Measurements from ENCODE around the gene CAMTA1. TPM values are rescaled to one million over a fixed set of nuclear protein-coding genes. Genes with fewer than 3 reads are reported as not detected.
A peak's percentile ranks its signal among the peaks of the same experiment; 100 is the strongest.

The CAMTA1 gene
- total RNA-seq, 4 donors from 2014 or later = 86.3 to 170 (median 132) TPM

- peaks cover 0 to 3% of the 10 kb centered on the region in 2 donors for H3K36me3 ChIP-seq
- H3K4me3 ChIP-seq = no peak overlapping the region
- TF ChIP-seq, protein P1, sequence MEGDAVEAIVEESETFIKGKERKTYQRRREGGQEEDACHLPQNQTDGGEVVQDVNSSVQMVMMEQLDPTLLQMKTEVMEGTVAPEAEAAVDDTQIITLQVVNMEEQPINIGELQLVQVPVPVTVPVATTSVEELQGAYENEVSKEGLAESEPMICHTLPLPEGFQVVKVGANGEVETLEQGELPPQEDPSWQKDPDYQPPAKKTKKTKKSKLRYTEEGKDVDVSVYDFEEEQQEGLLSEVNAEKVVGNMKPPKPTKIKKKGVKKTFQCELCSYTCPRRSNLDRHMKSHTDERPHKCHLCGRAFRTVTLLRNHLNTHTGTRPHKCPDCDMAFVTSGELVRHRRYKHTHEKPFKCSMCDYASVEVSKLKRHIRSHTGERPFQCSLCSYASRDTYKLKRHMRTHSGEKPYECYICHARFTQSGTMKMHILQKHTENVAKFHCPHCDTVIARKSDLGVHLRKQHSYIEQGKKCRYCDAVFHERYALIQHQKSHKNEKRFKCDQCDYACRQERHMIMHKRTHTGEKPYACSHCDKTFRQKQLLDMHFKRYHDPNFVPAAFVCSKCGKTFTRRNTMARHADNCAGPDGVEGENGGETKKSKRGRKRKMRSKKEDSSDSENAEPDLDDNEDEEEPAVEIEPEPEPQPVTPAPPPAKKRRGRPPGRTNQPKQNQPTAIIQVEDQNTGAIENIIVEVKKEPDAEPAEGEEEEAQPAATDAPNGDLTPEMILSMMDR (IDR thresholded peaks at IDR 0.05) = peak; percentile 19 to 55 (median 44)
- TF ChIP-seq POLR2A (IDR thresholded peaks at IDR 0.05) = no peak
- 53 to 55% methylated on average over 2 of the region's 2 CpGs for WGBS, 2 donors (ENCODE audit: low coverage in 1 of 2)
- no peak overlapping the region for H3K27ac ChIP-seq
- no peaks in the 10 kb centered on the region for H3K9me3 ChIP-seq
- H3K27me3 ChIP-seq = no peaks in the 10 kb centered on the region
- ATAC-seq = no peak
- peaks cover 6 to 72% (median 9%) of the 10 kb centered on the region in 3 donors for H3K4me1 ChIP-seq
These were observed 8.9 kb downstream of the CAMTA1 start for GRCh38 chr1:6794164-6794563.

DNA sequence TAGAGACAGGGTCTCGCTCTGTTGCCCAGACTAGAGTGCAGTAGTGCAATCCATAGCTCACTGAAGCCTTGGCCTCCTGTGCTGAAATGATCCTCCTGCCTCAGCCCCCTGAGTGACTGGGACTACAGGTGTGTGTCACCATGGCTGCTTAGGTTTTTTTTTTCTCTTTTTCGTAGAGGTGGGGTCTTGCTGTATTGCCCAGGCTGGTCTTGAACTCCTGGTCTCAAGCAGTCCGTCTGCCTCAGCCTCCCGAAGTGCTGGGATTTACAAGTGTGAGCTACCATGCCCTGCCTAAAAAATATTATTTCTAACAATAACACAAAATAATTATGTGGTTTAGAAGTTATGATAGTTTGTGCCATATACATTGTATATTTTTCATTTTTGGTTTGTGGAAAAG is 9.9 kb downstream of the CAMTA1 start:
- no peaks in the 10 kb centered on the region for H3K27me3 ChIP-seq
- no peak overlapping the region for H3K4me3 ChIP-seq
- H3K36me3 ChIP-seq = peaks cover 0 to 3% of the 10 kb centered on the region in 2 donors
- ATAC-seq = no peak
- peaks cover 6 to 72% (median 9%) of the 10 kb centered on the region in 3 donors for H3K4me1 ChIP-seq
- no peak overlapping the region for H3K27ac ChIP-seq
- WGBS, 2 donors (ENCODE audit: low coverage in 1 of 2) = 63 to 81% methylated on average over 2 to 4 of the region's 4 CpGs
- H3K9me3 ChIP-seq = no peaks in the 10 kb centered on the region
- TF ChIP-seq POLR2AphosphoS5 (IDR thresholded peaks at IDR 0.05) = no peak
- TF ChIP-seq POLR2A (IDR thresholded peaks at IDR 0.05) = no peak
- no peak for TF ChIP-seq EP300 (IDR thresholded peaks at IDR 0.05)
- TF ChIP-seq, protein P1 (IDR thresholded peaks at IDR 0.05) = no peak

DNA sequence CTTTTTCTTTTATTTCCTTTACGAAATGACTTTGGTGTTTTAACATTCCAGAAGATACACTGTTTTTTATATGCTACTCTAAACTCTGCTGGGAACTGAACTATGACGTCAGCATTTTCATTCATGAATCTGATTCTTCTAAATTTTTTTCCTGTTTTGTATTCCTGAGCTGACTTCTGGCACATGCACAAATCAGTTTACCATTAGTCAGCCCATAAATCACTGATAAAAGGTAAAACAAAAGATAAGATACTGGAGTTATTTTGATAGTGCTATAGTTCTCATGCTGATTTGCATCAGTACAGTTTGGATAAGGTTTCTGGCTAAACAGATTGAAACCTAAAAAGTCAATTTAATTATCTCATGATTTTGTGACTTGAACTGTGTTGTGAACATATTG is 10.4 kb downstream of the CAMTA1 start:
- WGBS, 2 donors (ENCODE audit: low coverage in 1 of 2) = 0 to 16% methylated on average over 2 of the region's 2 CpGs
- TF ChIP-seq POLR2A (IDR thresholded peaks at IDR 0.05) = no peak
- TF ChIP-seq POLR2AphosphoS5 (IDR thresholded peaks at IDR 0.05) = no peak
- TF ChIP-seq, protein P1 (IDR thresholded peaks at IDR 0.05) = no peak

GRCh38 chr1:6796095-6796494 is 10.8 kb downstream of the CAMTA1 start:
- no peaks in the 10 kb centered on the region for H3K9me3 ChIP-seq
- H3K36me3 ChIP-seq = peaks cover 0 to 3% of the 10 kb centered on the region in 2 donors
- H3K27me3 ChIP-seq = no peaks in the 10 kb centered on the region
- peaks cover 9 to 73% (median 9%) of the 10 kb centered on the region in 3 donors for H3K4me1 ChIP-seq
- no peak overlapping the region for H3K4me3 ChIP-seq
- ATAC-seq = no peak
- no peak for TF ChIP-seq POLR2AphosphoS5 (IDR thresholded peaks at IDR 0.05)
- no peak for TF ChIP-seq EP300 (IDR thresholded peaks at IDR 0.05)
- no peak for TF ChIP-seq POLR2A (IDR thresholded peaks at IDR 0.05)
- TF ChIP-seq, protein P1 (IDR thresholded peaks at IDR 0.05) = no peak
- WGBS, 2 donors (ENCODE audit: low coverage in 1 of 2) = 44 to 57% methylated on average over 5 of the region's 9 CpGs
- peak overlapping the region in 1 of 4 donors; percentile 38 for H3K27ac ChIP-seq

More for the DNA sequence above, 10.4 kb downstream of the CAMTA1 start:
- ATAC-seq = no peak
- Histone ChIP-seq H3K36me3 (peaks cover 0 to 3% of the 10 kb centered on the region in 2 donors), H3K4me1 (peaks cover 6 to 72% (median 9%) of the 10 kb centered on the region in 3 donors), H3K4me3 (no peak overlapping the region), H3K27me3 (no peaks in the 10 kb centered on the region), H3K9me3 (no peaks in the 10 kb centered on the region), H3K27ac (no peak overlapping the region)

DNA sequence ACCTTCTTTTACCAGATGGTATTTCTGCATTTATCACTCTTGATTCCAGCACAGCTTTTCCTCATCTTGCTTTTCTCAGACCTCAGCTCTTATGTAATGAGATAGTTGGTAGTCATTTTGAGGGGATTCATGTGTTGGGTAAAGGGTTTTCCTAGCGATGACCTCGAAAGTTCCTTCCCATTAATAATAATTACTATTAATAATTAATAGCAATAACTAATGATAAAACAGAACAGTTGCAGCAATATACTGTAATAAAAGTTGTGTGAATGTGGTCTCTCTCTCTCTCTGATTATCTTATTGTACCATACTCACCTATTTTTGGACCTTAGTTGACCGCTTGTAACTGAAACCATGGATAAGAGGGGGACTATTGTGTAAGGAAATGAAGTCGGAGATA is 14.2 kb downstream of the CAMTA1 start:
- no peak for ATAC-seq
- Histone ChIP-seq H3K36me3 (no peaks in the 10 kb centered on the region), H3K27ac (no peak overlapping the region), H3K4me3 (no peak overlapping the region), H3K9me3 (no peaks in the 10 kb centered on the region), H3K27me3 (no peaks in the 10 kb centered on the region), H3K4me1 (peaks cover 15 to 77% (median 18%) of the 10 kb centered on the region in 3 donors)
- TF ChIP-seq, protein P1 (IDR thresholded peaks at IDR 0.05) = no peak
- TF ChIP-seq POLR2A (IDR thresholded peaks at IDR 0.05) = no peak
- no peak for TF ChIP-seq POLR2AphosphoS5 (IDR thresholded peaks at IDR 0.05)
- TF ChIP-seq EP300 (IDR thresholded peaks at IDR 0.05) = no peak
- 86 to 98% methylated on average over 4 of the region's 4 CpGs for WGBS, 2 donors (ENCODE audit: low coverage in 1 of 2)
